Cardiac muscle cell (in vitro differentiated cells and primary cell): ENCODE measurements around the gene U2AF2. TPM values are rescaled to one million over a fixed set of nuclear protein-coding genes. Genes with fewer than 3 reads are reported as not detected.

Experiments
- DNase-seq, 2 donors: peaks; one replicate each; pipeline versions ENCODE4 v3.0.0 to v3.0.0-alpha.2; 2010 to 2017; ENCODE audit warnings: low read depth in 1 of 2, low spot score in 1 of 2
- H3K27ac ChIP-seq: fragments of 200-600 bp; sonication (generic); 2 replicates; pipeline ENCODE4 v1.5.1; 2016
- H3K27me3 ChIP-seq: fragments of 200-600 bp; sonication (generic); 2 replicates; pipeline ENCODE4 v1.6.0; 2016; ENCODE audit warnings: control low read depth
- H3K36me3 ChIP-seq: fragments of 200-600 bp; sonication (generic); 2 replicates; pipeline ENCODE4 v1.5.1; 2016; ENCODE audit warnings: control low read depth
- H3K4me1 ChIP-seq: fragments of 200-600 bp; sonication (generic); 2 replicates; pipeline ENCODE4 v1.8.1; 2017; ENCODE audit warnings: low read depth, mild to moderate bottlenecking, mixed run types
- H3K4me3 ChIP-seq: fragments of 200-600 bp; sonication (generic); 2 replicates; pipeline ENCODE4 v1.5.1; 2016; ENCODE audit warnings: mild to moderate bottlenecking
- H3K9me3 ChIP-seq: fragments of 200-600 bp; sonication (generic); 2 replicates; pipeline ENCODE4 v1.5.1; 2017; ENCODE audit warnings: low read depth, mild to moderate bottlenecking, control low read depth
- polyA plus RNA-seq: library from polyadenylated mRNA; unstranded; fragments of >200 nt; fragmentation: Nextera tagmentation; extraction: Ambion mirVana; gene quantifications from 2 replicates; pipeline ENCODE4 v1.2.1, GENCODE V29; 2016
- total RNA-seq: library from RNA; depleted of rRNA; stranded (reverse); fragments of >200 nt; gene quantifications from 2 replicates; pipeline ENCODE4 v1.2.3, GENCODE V29; 2016
- TF ChIP-seq, protein P1 (sequence below): IDR thresholded peaks from 2 replicates; pipeline ENCODE4 v1.5.1; 2012; ENCODE audit warnings: low read depth, mild to moderate bottlenecking, low read length

U2AF2 gene
- total and polyA plus RNA-seq, 2 experiments from 2014 or later = 13.4 to 187 TPM

DNA sequence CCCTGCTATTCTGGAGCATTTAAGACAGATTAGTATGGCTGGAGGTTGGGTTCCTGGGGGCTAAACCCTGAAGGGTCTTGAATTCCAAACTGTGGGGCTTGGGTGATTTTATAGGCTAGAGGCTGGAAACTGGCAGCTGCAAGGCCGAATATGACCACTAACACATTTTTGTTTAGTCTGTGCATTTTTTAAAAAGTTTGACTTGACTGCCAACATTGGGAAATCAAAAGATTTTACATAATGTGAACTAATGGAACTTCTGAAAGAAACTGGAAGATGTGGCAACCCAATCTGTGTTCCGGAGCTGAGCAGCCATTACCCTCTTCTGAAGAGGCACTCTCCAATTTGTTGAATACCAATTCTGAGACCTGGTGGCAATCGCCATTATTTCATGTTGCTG lies 35.5 kb upstream of the U2AF2 start:
- peak in 1 of 2 donors; percentile 40 for DNase-seq
- Histone ChIP-seq H3K27me3 (no peaks in the 10 kb centered on the region), H3K4me3 (no peak overlapping the region), H3K4me1 (peaks cover 3% of the 10 kb centered on the region), H3K36me3 (peaks cover 22% of the 10 kb centered on the region), H3K9me3 (no peaks in the 10 kb centered on the region), H3K27ac (no peak overlapping the region)
- TF ChIP-seq, protein P1, sequence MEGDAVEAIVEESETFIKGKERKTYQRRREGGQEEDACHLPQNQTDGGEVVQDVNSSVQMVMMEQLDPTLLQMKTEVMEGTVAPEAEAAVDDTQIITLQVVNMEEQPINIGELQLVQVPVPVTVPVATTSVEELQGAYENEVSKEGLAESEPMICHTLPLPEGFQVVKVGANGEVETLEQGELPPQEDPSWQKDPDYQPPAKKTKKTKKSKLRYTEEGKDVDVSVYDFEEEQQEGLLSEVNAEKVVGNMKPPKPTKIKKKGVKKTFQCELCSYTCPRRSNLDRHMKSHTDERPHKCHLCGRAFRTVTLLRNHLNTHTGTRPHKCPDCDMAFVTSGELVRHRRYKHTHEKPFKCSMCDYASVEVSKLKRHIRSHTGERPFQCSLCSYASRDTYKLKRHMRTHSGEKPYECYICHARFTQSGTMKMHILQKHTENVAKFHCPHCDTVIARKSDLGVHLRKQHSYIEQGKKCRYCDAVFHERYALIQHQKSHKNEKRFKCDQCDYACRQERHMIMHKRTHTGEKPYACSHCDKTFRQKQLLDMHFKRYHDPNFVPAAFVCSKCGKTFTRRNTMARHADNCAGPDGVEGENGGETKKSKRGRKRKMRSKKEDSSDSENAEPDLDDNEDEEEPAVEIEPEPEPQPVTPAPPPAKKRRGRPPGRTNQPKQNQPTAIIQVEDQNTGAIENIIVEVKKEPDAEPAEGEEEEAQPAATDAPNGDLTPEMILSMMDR = no peak

DNA sequence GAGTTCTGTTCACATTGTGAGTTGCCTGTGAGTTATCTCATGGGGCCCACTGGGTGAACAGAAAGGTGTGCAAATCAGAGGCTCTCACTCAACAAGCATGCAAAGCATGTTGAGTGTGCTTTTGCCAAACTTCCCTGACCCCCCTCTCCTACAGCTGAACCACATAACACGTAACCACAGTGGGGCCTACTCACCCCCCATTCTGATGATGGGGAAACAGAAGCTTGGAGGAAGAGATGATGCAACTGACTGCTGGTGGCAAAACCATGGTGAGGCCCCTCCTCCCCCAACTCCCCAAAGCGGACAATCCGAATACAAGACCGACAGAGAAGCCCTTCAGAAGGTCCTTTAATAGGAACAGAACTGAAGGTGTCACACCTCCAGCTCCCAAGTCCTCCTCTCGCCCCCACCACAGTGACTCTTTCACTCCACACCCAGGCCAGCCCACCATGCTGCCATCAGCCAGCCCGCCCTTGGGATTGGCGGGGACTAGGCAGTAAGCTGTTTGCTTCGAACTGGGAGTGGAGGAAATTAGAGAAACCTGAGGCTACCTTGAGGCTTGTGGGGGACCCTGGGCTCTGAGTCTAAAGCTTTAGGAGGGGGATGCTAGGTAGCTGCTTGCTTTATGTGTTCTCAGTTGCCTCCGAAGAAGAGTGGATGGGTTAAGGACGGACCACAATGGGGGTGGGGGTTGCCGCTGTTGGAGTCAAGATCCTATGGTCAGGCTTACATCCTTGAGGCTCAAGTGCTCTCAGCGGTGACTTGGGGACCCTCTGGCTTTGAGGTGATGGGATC lies 34.2 kb upstream of the U2AF2 start:
- peak in 1 of 2 donors; percentile 43 for DNase-seq
- TF ChIP-seq, protein P1 = no peak

DNA sequence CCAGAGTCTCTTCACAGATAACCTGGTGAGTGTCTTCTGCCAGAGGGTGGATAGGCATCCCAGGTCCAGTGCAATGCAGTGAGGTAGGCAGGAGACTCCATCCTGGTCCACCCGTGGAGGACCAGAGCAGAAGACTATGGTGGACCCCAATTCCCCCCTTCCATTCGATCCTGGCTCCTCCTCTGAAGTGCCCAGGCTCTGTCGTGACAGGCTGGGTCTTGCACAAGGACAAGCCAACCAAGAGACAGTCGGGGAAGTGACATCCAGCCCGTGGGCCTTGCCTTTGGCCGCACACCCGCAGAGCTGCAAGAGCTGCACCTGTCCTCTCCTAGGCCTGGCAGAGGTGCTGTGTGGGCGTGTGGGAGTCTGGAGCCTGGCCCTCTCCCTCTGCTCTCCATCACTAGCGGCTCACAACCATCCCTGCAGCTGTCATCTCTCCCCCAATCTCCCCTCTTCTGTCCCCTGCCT lies 33.6 kb upstream of the U2AF2 start:
- H3K27me3 ChIP-seq = no peaks in the 10 kb centered on the region
- peaks cover 14% of the 10 kb centered on the region for H3K36me3 ChIP-seq
- peaks cover 3% of the 10 kb centered on the region for H3K4me1 ChIP-seq
- H3K27ac ChIP-seq = no peak overlapping the region
- H3K9me3 ChIP-seq = no peaks in the 10 kb centered on the region
- DNase-seq = no peak
- TF ChIP-seq, protein P1 = no peak
- H3K4me3 ChIP-seq = no peak overlapping the region

More for the DNA sequence above, 34.2 kb upstream of the U2AF2 start:
- Histone ChIP-seq H3K4me1 (peaks cover 3% of the 10 kb centered on the region), H3K4me3 (no peak overlapping the region), H3K9me3 (no peaks in the 10 kb centered on the region), H3K36me3 (peaks cover 20% of the 10 kb centered on the region), H3K27ac (no peak overlapping the region), H3K27me3 (no peaks in the 10 kb centered on the region)

DNA sequence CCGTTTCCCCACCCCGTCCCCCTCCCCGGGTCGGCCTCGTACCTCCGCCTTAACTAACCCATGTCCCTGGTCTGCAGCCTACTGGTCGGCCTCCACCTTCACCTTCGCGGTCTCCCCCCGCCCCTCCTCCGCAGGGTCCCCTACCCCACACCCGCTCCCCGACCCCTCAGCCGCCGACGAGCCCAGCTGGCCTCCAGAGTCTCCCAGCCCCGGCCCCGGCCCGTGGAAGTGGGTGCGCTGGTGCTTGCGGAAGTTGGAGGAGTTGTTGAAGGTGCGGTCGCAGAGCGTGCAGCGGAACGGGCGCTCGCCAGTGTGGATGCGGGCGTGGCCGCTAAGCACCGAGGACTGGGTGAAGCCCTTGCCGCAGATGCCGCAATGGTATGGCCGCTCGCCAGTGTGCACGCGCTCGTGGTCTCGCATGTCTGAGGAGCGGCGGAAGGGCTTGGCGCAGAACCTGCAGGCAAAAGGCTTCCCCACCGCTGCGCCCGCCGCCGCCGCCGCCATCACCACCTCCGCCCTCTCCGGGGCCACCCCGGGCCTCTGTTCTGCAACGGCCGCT lies 33.1 kb upstream of the U2AF2 start:
- H3K27me3 ChIP-seq = no peaks in the 10 kb centered on the region
- H3K9me3 ChIP-seq = no peaks in the 10 kb centered on the region
- DNase-seq = no peak
- TF ChIP-seq, protein P1 = no peak
- H3K4me3 ChIP-seq = no peak overlapping the region
- no peak overlapping the region for H3K27ac ChIP-seq
- H3K4me1 ChIP-seq = peaks cover 3% of the 10 kb centered on the region
- peaks cover 11% of the 10 kb centered on the region for H3K36me3 ChIP-seq

DNA sequence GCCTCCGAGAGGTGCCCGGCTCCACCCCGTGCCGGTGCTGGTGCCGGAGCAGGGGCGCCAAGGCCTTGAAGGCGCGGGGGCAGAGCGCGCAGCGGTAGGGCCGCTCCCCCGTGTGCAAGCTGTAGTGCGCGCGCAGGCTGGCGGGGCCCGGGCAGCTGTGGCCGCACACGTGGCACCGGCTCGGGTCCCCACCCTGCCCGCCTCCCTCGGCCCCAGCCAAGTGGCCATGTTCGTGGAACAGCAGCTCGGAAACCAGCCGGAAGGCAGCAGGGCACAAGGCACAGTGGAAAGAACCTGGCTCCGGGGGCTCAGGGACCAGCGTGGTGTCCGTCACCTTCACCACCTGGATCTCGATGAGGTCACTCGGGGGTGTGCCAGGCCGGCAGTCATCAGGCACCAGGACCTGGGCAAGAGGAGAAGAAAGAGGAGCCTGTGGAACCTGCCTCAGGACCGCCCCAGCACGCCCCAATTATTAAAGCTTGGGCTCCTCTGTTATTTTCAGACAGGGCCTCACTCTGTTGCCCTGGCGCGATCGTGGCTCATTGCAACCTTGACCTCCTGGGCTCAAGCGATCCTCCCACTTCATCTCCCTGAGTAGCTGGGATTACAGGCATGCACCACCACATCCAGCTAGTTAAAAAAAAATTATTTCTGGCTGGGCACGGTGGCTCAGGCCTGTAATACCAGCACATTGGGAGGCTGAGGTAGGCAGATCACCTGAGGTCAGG lies 32.4 kb upstream of the U2AF2 start:
- H3K9me3 ChIP-seq = no peaks in the 10 kb centered on the region
- no peak for DNase-seq
- peaks cover 3% of the 10 kb centered on the region for H3K4me1 ChIP-seq
- no peak overlapping the region for H3K27ac ChIP-seq
- TF ChIP-seq, protein P1 = no peak
- no peak overlapping the region for H3K4me3 ChIP-seq
- peaks cover 5% of the 10 kb centered on the region for H3K36me3 ChIP-seq
- no peaks in the 10 kb centered on the region for H3K27me3 ChIP-seq
